Motor neuron (in vitro differentiated cells): ENCODE data around the gene SFSWAP. TPM values are rescaled to one million over a fixed set of nuclear protein-coding genes. Genes with fewer than 3 reads are reported as not detected.
"Not testable (repeated sequence)": the region's sequence is repeated elsewhere in the genome, so short reads cannot be mapped to it uniquely, and the experiment has no call there.

Source experiments
- ATAC-seq, 8 experiments: fragments of 200-7000 bp; cut with Tn5 transposase; replicated peaks in 6 of 8; 2 replicates each; pipeline ENCODE4 v1.8.0; 2021; ENCODE audit warnings: mild to moderate bottlenecking in 8 of 8, moderate library complexity in 8 of 8
- H3K27ac ChIP-seq, 2 donors: fragments of 250-450 bp; sonication (Bioruptor Pico); 2 replicates each; pipeline ENCODE4 v1.9.0; 2021; ENCODE audit warnings: antibody characterized with exemption in 2 of 2, mild to moderate bottlenecking in 2 of 2, moderate library complexity in 1 of 2
- H3K4me1 ChIP-seq, 2 donors: fragments of 250-450 bp; sonication (Bioruptor Pico); replicated peaks in 1 of 2; 2 replicates each; pipeline ENCODE4 v1.6.1; 2021; ENCODE audit warnings: antibody characterized with exemption in 2 of 2, mild to moderate bottlenecking in 2 of 2, moderate library complexity in 1 of 2
- H3K4me3 ChIP-seq, 5 donors: fragments of 250-450 bp; sonication (Bioruptor Pico); 2 replicates each; pipeline ENCODE4 v1.9.0; 2021; ENCODE audit warnings: antibody characterized with exemption in 5 of 5, mild to moderate bottlenecking in 5 of 5, moderate library complexity in 4 of 5
- WGBS, 10 experiments: fragments of 450-650 bp; shearing (Covaris generic); methylation state at CpG; one replicate each; pipeline ENCODE4 v1.0.0; 2022; 5-methylcytosine and 5-hydroxymethylcytosine counted together
- in situ Hi-C, 9 experiments: fragments of 400-800 bp; cut with MboI; loops; one replicate each; pipeline ENCODE4 v1.15.0; 2021; ENCODE audit warnings: low sequenced_read_pairs in 9 of 9, low pct_unique_long_range_greater_than_20kb in 2 of 9; ENCODE audit not compliant: unreplicated experiment in 9 of 9
- total RNA-seq, 8 experiments: library from RNA; unstranded; fragments of 300-600 nt; gene quantifications; 2 replicates each; pipeline versions ENCODE4 v1.2.3 to v1.2.4, GENCODE V29; 2022

SFSWAP gene
- total RNA-seq, 8 experiments from 2014 or later, result 25.2 to 84.4 (median 29.3) TPM

DNA sequence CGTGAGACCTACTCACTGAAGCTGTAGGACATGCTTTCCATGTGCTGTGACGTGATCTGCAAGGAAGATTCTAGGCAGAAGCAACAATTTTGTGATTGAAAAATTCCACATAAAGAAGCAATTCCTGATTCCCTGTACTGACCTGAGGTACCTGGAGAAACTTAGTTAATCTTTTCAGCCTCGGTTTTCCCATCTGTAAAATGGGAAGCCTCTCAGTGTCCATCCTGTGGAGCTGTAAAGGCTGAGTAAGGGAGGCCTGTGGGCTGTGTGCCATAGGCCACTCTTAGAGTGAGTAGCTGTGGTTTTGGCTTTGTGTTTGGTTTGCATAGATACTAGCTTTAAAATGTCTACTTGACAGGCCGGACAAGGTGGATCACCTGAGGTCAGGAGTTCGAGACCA lies 50.7 kb downstream of the SFSWAP start:
- H3K27ac ChIP-seq, result no peak overlapping the region
- no peaks in the 10 kb centered on the region for H3K4me1 ChIP-seq
- H3K4me3 ChIP-seq, result no peak overlapping the region
- 80 to 100% (median 100%) methylated on average over 1 to 5 of the region's 5 CpGs; no CpG with 5 or more reads in 3 of the 10 experiments for WGBS, 10 experiments
- in situ Hi-C loops, result no loop called here
- ATAC-seq, result no peak

DNA sequence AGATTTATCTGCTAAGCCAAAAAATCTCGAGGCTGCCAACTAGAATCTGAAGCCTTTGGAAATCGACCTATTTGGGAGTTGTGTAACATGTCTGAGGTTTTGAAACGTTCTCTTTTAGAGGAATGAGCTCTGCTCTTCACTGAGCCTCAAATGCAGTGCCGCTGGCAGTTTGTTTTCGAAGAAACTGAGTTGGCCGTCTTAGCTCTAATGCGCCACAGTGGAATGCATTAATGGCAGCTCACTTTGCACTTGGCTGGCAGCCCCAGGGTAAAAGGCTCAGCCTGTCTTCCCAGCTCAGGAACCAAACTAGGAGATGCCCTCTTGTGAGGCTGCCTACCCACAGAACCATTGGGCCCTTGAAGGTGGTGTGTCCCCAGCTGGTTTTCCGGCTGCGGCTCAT lies 53.8 kb downstream of the SFSWAP start:
- WGBS, 10 experiments, result 34 to 100% (median 90%) methylated on average over 1 to 9 of the region's 9 CpGs; no CpG with 5 or more reads in 2 of the 10 experiments
- no peak for ATAC-seq
- Histone ChIP-seq H3K4me1 (no peaks in the 10 kb centered on the region), H3K4me3 (no peak overlapping the region), H3K27ac (no peak overlapping the region)
- in situ Hi-C loops, result no loop called here

DNA sequence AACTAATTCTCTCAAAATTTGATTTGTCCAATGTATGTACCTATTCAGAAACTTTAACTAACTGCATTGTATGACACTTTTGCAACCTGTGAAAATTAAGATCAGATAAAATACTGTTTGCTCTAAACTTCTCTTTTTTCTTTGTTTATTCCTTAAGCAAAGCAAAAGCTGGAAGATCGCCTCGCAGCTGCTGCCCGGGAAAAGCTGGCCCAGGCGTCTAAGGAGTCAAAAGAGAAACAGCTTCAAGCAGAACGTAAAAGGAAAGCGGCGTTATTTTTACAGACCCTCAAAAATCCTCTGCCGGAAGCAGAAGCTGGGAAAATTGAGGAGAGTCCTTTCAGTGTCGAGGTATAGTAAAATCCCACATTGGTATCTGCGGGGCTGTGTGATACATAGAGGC lies 55.1 kb downstream of the SFSWAP start:
- in situ Hi-C loops, result no loop called here
- Histone ChIP-seq H3K27ac (no peak overlapping the region), H3K4me3 (no peak overlapping the region), H3K4me1 (no peaks in the 10 kb centered on the region)
- ATAC-seq, result no peak
- 40 to 100% (median 99%) methylated on average over 1 to 8 of the region's 10 CpGs; no CpG with 5 or more reads in 3 of the 10 experiments for WGBS, 10 experiments

DNA sequence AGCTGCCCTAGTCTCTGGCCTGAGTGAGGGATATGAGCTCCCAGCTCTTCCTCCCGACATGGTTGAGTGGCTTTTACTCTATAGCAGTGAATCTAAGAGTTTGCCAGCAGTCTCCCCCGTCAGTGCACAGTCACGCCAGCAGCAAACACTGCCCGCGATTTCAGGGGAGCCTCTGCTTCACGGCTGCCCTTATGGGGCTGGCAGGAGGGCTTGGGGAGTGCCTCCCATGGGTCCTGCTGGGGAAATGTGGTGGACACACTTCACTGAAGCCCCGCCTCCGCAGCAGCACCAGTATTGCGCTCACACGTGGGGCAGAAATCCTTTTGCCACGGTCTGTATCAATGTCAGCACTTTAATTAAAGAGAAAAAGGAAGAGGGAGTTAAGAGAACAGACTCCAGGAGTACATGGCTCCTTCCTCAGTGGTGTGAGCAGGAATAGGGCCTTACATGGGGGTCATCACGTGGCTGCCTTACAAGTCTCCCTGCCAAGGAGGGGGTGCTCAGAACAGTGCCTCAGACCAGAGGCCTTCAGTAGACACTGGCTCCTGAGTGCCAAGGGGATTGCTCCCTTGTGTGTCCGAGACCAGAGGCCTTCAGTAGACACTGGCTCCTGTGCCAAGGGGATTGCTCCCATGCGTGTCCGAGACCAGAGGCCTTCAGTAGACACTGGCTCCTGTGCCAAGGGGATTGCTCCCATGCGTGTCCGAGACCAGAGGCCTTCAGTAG lies 55.7 kb downstream of the SFSWAP start:
- no peak overlapping the region for H3K27ac ChIP-seq
- no peak overlapping the region for H3K4me3 ChIP-seq
- WGBS, 10 experiments, result 76 to 100% (median 94%) methylated on average over 1 to 9 of the region's 17 CpGs; no CpG with 5 or more reads in 2 of the 10 experiments
- no peaks in the 10 kb centered on the region for H3K4me1 ChIP-seq
- in situ Hi-C loops, result no loop called here
- ATAC-seq, result no peak

DNA sequence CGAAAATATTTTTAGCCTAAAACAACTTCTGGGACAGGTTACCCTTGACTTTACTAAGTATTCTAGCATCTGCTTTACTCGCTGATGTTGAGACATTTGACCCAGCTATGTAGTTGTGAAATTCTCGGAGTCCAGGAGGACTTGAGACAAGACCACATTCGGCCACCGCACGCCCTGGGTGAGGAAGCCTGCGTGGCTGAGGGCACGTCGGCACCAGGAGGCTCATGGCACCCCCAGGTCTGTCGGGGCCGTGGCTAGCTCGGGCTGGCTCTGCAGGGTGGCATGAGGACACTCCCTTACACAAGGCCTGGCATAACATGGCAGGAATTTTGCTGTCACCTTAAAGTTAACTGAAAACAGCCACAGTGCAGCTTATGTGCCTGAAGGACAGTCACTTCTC lies 59.2 kb downstream of the SFSWAP start:
- in situ Hi-C loops, result no loop called here
- 73 to 100% (median 96%) methylated on average over 1 to 11 of the region's 12 CpGs; no CpG with 5 or more reads in 2 of the 10 experiments for WGBS, 10 experiments
- ATAC-seq, result no peak
- Histone ChIP-seq H3K4me3 (no peak overlapping the region), H3K27ac (no peak overlapping the region), H3K4me1 (peaks cover 0 to 3% of the 10 kb centered on the region in 2 donors)

DNA sequence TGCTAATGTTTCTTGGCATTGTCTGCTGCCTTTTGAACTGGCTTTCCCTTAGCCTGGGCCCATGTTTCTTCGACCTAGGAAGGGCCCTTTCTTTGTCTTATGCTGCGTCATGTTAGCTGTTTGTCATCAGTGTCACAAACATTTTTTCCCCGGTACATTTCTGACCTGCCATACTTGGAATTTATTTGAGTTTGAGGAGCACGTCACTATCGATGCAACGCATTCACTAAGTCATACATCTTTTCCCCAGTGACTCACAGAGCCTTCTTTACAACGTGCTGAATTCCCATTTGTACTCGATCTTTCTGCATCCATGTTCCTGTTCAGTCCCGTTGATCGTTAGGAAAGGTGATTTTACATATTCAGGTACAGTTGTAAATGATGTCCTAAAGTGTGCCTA lies 61.1 kb downstream of the SFSWAP start:
- Histone ChIP-seq H3K4me1 (peaks cover 0 to 3% of the 10 kb centered on the region in 2 donors), H3K27ac (no peak overlapping the region), H3K4me3 (no peak overlapping the region)
- WGBS, 10 experiments, result 77 to 100% (median 86%) methylated on average over 2 to 10 of the region's 10 CpGs; no CpG with 5 or more reads in 3 of the 10 experiments
- peak in 2 of 8 experiments; percentile 39 to 59 for ATAC-seq
- in situ Hi-C loops, result no loop called here

DNA sequence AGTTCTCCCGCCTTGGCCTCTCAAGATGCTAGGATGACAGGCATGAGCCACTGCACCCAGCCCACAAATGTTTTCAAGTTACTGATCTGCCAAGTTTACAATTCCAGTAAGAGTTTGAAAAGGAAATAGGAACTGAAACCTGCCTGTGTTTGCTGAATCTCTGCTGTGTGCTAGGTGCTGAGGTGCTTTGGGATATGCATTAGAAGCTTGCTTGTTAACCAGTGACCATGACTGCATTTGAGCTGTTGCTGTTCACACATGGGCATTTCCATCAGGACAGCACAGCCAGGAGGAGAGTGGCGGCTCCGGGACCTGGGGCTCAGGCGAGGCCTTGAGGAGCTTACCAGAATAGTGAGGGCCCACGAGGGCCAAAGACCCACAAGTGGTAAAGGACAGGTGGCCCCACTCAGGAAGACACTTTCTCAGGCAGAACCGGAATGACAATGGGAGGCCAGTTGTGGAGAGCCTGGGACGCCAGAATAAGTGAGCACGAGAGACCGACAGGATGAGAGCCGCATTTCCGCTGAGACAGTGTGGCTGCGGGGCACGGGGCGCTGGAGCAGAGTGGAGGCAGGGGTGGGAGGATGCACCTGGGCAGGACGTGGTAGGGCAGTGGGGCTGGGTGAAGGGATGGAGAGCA lies 62.8 kb downstream of the SFSWAP start:
- Histone ChIP-seq H3K27ac (no peak overlapping the region), H3K4me1 (peaks cover 0 to 3% of the 10 kb centered on the region in 2 donors), H3K4me3 (no peak overlapping the region)
- 55 to 100% (median 100%) methylated on average over 1 to 10 of the region's 15 CpGs; no CpG with 5 or more reads in 2 of the 10 experiments for WGBS, 10 experiments
- peak in 3 of 8 experiments; percentile 34 to 41 (median 35) for ATAC-seq
- in situ Hi-C loops, result no loop called here

DNA sequence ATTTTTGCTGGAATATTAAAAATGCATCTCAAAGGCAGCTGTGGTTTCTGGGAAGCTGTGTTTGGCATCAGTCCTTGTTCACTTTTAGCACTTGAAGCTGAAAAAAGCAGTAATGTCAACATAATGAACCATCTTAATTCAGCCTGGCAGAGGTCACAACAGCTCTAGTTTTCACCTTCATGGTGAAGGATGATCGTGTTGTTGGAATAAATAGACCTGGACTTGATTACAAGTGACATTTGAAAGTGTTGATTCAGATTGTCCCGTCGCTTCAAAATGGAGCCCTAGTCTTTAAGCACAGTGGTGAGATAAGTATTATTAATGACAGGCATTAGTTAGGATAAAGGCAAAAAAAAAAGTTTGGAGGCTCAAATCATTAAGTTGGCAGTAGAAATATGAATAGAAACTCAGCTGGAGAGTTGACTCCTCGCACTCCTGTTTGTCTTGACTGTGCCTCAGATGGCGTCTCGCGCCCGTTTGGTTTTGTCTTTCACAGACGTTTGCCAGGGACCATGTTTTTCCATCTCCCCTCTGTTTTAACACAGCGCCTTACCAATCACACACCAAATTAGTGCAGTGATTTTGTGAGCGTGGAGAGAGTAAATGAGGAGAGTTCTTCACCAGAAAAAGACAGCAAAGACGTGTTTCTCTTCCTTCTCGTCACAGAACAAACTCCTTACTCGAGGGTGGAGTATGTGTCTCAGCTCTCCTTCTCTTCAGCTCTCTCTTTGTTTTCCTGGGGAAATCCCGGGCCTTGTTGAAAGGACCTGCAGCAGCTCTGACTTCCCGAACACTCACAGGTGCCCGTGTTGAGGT lies 63.9 kb downstream of the SFSWAP start:
- H3K27ac ChIP-seq, result no peak overlapping the region
- peaks cover 0 to 3% of the 10 kb centered on the region in 2 donors for H3K4me1 ChIP-seq
- WGBS, 10 experiments, result 60 to 96% (median 74%) methylated on average over 2 to 17 of the region's 17 CpGs
- H3K4me3 ChIP-seq, result no peak overlapping the region
- ATAC-seq, result no peak
- in situ Hi-C loops, result no loop called here

DNA sequence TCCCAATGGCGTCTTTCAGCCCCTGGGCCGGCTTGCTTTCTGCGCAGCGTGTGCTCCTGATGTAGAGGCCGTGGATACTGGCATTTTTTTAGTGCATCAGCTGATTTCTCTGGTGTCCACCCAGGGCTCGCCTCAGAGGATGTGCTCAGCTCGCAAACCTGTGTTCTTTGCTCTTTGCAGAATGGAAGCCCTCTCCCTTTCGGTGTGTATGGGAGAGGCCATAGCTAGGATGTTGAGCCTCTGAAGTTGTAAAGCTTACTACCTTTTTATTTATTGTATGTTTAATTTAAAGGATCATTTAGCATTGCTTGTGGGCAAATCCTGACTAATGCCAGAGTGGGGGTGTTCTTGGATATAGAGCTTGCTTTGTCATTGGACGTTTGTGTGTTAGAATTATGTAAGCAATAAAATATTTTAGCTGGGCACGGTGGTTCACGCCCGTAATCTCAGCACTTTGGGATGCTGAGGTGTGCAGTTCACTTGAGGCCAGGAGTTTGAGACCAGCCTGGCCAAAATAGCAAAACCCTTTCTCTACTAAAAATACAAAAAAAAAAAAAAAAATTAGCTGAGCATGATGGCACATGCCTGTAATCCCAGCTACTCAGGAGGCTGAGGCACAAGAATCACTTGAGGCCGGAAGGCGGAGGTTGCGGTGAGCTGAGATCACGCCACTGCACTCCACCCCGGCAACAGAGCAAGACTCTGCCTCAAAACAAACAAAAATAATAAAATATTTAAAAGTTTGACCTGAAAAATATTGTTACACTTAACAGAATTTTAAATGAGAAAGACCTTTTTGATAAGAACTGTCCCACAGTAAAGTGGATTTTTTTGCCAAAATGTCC lies 64.7 kb downstream of the SFSWAP start:
- peak in 1 of 8 experiments; percentile 4 for ATAC-seq
- no peak overlapping the region for H3K27ac ChIP-seq
- no peak overlapping the region for H3K4me3 ChIP-seq
- 66 to 100% (median 88%) methylated on average over 2 to 15 of the region's 17 CpGs; no CpG with 5 or more reads in 1 of the 10 experiments for whole genome bisulfite sequencing, 10 experiments
- in situ Hi-C loops, result no loop called here
- H3K4me1 ChIP-seq, result peaks cover 0 to 3% of the 10 kb centered on the region in 2 donors

DNA sequence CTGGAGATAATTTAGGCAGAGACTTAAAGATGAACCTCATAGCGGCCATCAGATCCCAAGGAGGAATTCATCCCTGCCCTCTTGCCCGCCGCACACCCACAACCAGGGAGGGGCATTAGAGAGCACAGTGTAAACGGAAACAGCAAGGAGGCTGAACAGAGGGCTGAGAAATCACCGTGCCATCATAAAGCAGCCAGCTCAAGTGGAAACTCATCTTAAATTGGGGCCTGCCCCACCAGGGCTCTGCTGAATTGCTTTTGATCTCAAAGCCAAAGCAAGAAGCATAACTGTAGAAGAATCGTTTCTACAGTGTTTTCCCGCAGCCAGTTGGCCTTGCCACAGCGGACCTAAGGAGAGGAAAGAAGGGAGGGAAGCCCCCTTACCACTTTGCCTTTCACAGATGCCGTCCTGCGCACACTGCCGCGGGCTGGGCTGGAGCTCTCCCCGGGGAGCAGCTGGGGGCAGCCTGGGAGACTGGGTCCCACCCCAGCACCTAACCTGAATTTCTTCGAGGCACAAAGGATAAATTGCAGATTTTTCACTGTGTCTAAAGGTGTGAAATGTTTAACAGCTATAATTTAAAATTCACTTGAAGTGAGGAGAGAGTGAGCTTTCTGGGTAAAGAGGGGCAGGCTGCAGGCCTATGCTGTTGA lies 65.5 kb downstream of the SFSWAP start:
- peaks cover 0 to 3% of the 10 kb centered on the region in 2 donors for H3K4me1 ChIP-seq
- in situ Hi-C loops, result no loop called here
- peak in 2 of 8 experiments; percentile 64 for ATAC-seq
- 19 to 100% (median 81%) methylated on average over 1 to 13 of the region's 14 CpGs; no CpG with 5 or more reads in 1 of the 10 experiments for WGBS, 10 experiments
- H3K27ac ChIP-seq, result no peak overlapping the region
- H3K4me3 ChIP-seq, result no peak overlapping the region

DNA sequence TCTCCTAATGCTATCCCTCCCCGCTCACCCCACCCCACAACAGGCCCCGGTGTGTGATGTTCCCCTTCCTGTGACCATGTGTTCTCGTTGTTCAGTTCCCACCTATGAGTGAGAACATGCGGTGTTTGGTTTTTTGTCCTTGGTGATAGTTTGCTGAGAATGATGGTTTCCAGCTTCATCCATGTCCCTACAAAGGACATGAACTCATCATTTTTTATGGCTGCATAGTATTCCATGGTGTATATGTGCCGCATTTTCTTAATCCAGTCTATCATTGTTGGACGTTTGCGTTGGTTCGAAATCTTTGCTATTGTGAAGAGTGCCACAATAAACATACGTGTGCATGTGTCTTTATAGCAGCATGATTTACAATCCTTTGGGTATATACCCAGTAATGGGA lies 66.4 kb downstream of the SFSWAP start:
- H3K4me1 ChIP-seq, in situ Hi-C loops, ATAC-seq, H3K27ac ChIP-seq, H3K4me3 ChIP-seq: not testable (repeated sequence)
- 100% methylated on average over 3 to 4 of the region's 9 CpGs; no CpG with 5 or more reads in 8 of the 10 experiments for WGBS, 10 experiments

DNA sequence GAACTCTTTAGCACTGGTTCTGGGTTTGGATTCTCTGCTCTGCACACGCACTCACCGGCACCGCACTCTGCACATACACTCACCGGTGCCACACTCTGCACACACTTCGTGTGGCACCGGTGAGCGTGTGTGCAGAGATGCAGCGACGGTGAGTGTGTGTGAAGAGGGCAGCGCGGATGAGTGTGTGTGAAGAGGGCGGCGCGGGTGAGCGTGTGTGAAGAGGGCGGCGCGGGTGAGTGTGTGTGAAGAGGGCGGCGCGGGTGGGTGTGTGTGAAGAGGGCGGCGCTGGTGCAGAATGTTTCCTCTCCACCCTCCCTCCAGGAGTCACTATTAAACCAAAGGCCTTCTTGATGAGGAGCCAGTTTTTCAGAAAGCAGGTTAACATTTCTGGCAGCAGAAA lies 68.1 kb downstream of the SFSWAP start:
- WGBS, 10 experiments, result 81 to 100% (median 96%) methylated on average over 2 to 20 of the region's 23 CpGs; no CpG with 5 or more reads in 2 of the 10 experiments
- Histone ChIP-seq H3K4me1 (peaks cover 4 to 9% of the 10 kb centered on the region in 2 donors), H3K27ac (no peak overlapping the region), H3K4me3 (no peak overlapping the region)
- ATAC-seq, result peak in 1 of 8 experiments; percentile 35
- in situ Hi-C loops, result no loop called here
